Ishikawa (cell line): Measurements from ENCODE around the gene PIEZO2.

Source experiments
- CEBPB ChIP-seq: IDR thresholded peaks from 2 replicates; pipeline ENCODE4 v1.6.1; 2012
- CREB1 ChIP-seq: IDR thresholded peaks from 2 replicates; pipeline ENCODE4 v1.6.1; 2012; ENCODE audit warnings: low read depth
- EGR1 ChIP-seq: IDR thresholded peaks from 2 replicates; pipeline ENCODE4 v1.6.1; 2012
- EP300 ChIP-seq: IDR thresholded peaks from 2 replicates; pipeline ENCODE4 v1.6.1; 2012; ENCODE audit warnings: borderline replicate concordance
- FOXM1 ChIP-seq: IDR thresholded peaks from 2 replicates; pipeline ENCODE4 v1.6.1; 2012; ENCODE audit warnings: low read depth, borderline replicate concordance
- RAD21 ChIP-seq: IDR thresholded peaks from 2 replicates; pipeline ENCODE4 v1.6.1; 2012; ENCODE audit warnings: low read depth
- TAF1 ChIP-seq: IDR thresholded peaks from 2 replicates; pipeline ENCODE4 v1.6.1; 2012; ENCODE audit warnings: low read depth, mild to moderate bottlenecking
- YY1 ChIP-seq: IDR thresholded peaks from 2 replicates; pipeline ENCODE4 v1.6.1; 2012; ENCODE audit warnings: low read depth
- TF ChIP-seq, protein P1 (sequence below): IDR thresholded peaks from 2 replicates; pipeline ENCODE4 v1.6.1; 2012
- TF ChIP-seq, protein P2 (sequence below): IDR thresholded peaks from 2 replicates; pipeline ENCODE4 v1.6.1; 2012
- TF ChIP-seq, protein P3 (sequence below): IDR thresholded peaks from 2 replicates; pipeline ENCODE4 v1.6.1; 2012; ENCODE audit warnings: low read depth, mild to moderate bottlenecking

DNA sequence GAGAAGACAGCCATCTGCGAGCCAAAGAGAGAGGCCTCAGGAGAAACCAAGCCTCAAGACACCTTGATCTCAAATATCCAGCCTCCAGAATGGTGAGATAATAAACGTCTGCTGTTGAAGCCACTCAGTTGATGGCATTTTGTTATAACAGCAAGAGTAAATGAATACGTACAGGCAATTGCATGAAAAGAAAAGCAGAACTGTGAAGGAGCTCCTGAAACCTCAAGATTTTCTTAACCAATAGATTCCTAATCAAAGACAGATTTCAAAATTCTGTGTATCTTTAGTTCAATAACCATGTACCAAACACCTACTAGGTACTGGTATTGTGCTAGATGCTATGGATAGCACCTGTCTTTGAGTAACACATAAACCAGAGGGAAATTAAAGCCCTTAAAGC, 139.5 kb downstream of the PIEZO2 start:
- TF ChIP-seq, protein P1, sequence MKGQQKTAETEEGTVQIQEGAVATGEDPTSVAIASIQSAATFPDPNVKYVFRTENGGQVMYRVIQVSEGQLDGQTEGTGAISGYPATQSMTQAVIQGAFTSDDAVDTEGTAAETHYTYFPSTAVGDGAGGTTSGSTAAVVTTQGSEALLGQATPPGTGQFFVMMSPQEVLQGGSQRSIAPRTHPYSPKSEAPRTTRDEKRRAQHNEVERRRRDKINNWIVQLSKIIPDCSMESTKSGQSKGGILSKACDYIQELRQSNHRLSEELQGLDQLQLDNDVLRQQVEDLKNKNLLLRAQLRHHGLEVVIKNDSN: no peak
- TF ChIP-seq RAD21 (no peak), EP300 (no peak), TAF1 (no peak), FOXM1 (no peak), CEBPB (no peak), YY1 (no peak), CREB1 (no peak), EGR1 (no peak)
- TF ChIP-seq, protein P2, sequence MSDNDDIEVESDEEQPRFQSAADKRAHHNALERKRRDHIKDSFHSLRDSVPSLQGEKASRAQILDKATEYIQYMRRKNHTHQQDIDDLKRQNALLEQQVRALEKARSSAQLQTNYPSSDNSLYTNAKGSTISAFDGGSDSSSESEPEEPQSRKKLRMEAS: no peak
- TF ChIP-seq, protein P3, sequence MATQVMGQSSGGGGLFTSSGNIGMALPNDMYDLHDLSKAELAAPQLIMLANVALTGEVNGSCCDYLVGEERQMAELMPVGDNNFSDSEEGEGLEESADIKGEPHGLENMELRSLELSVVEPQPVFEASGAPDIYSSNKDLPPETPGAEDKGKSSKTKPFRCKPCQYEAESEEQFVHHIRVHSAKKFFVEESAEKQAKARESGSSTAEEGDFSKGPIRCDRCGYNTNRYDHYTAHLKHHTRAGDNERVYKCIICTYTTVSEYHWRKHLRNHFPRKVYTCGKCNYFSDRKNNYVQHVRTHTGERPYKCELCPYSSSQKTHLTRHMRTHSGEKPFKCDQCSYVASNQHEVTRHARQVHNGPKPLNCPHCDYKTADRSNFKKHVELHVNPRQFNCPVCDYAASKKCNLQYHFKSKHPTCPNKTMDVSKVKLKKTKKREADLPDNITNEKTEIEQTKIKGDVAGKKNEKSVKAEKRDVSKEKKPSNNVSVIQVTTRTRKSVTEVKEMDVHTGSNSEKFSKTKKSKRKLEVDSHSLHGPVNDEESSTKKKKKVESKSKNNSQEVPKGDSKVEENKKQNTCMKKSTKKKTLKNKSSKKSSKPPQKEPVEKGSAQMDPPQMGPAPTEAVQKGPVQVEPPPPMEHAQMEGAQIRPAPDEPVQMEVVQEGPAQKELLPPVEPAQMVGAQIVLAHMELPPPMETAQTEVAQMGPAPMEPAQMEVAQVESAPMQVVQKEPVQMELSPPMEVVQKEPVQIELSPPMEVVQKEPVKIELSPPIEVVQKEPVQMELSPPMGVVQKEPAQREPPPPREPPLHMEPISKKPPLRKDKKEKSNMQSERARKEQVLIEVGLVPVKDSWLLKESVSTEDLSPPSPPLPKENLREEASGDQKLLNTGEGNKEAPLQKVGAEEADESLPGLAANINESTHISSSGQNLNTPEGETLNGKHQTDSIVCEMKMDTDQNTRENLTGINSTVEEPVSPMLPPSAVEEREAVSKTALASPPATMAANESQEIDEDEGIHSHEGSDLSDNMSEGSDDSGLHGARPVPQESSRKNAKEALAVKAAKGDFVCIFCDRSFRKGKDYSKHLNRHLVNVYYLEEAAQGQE: no peak
